EH (cell line): ENCODE results near the gene MED31.
A peak's percentile ranks its signal among the peaks of the same experiment; 100 is the strongest.
"Not testable (repeated sequence)": the region's sequence is repeated elsewhere in the genome, so short reads cannot be mapped to it uniquely, and the experiment has no call there.

Experiments
- DNase-seq: peaks from one replicate; pipeline ENCODE4 v3.0.0-alpha.2; 2015; ENCODE audit warnings: low read depth

MED31 gene

GRCh38 chr17:6655732-6656361, 4.4 kb upstream of the MED31 start:
- not testable (repeated sequence) for DNase-seq

- DNase-seq: no peak
Measured at GRCh38 chr17:6654841-6655731, 3.7 kb upstream of the MED31 start.

DNA sequence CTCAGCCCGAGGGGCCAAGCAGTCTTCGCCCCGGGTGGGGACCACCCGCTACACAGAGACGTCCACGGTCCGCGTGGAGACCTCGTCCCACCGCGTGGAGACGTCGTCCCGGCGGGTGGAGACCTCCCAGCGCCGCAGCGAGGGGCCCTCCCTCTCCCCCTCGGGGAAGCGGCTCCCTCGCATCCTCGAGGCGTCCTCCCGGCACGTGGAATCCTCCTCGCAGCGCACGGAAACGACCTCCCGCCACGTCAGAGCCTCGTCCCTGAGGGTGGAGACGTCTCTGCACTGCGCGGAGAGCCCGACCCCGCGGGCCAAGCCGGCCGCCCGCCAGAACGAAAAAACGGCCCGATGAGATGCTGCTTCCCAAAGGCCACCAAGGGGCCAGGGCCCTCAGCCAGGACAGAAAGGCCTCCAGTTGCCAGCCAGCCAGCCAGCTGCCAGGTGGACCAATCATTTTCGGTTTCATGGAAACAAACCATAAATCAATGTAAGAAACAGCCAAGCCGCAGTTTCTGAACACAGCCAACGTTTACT, 581 bp upstream of the MED31 start:
- DNase-seq: no peak

DNA sequence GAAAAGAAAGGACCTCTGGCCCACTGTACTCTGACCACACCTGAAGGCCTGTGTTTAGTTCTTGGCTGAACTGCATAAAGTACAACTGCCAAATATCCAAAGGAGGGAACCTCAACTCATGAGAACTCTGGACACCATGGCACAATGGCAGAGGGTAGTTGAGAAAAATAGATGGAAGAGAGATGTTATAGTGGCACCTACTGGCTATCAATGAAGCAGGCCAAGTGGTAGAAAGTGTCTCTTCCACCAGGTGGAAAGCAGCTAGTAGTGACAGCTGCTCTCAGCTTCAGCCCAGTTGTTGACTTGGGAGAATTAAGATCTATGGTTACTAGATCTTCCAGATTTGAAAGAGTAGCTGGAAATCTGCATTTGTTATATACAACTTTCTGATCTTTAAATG, 3.2 kb downstream of the MED31 start:
- DNase-seq: no peak

DNA sequence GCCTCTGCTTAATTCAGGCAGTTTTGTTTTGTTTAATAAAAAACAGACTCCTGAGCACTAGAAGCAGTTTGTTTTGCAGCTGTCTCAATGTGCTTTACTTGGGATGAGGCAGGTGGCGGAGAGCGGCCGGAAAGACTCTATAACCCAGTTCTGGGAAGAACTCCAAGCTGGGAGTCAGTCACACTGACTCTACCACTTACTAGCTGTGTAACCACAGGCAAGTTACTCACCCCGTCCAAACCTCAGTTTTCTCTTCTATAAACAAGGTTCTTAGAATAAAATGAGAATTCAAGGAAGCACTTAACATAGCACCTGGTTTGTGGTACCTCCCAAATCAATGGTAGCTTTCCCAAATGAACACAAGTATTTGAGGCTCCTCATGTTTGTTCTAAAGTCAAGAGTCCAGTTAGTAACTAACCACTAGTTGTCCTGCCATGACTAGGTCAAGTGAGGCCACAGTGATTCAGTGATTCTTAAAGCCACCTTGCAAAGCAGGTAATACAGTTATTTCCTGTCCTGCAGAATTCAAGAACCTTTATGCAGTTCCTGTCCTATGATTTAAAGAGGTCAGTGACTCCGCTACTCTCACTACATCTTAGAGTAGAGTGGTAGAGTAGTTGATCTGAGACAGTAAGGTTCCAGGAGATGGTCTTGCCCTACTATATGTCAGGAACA, 7.8 kb downstream of the MED31 start:
- peak; percentile 86 for DNase-seq

DNA sequence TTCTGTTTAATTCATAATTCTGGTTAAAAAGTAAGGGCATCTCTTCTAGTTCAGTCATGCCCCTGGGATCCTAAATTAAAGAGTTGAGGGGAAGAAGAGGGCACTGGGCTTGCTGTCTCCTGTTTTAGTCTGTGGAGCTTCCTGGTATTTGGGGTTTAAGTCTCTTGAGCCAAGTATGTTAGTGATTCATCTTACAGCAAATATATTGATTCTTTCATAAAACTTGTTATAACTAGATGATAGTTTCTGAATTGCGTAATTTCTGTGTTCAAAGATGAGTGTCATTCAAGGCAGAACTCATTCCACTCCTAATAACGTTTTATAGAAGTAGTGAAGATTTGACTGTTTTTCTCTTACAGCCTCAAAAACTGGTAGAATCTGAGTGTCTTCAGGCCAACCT, 8.8 kb downstream of the MED31 start:
- no peak for DNase-seq

DNA sequence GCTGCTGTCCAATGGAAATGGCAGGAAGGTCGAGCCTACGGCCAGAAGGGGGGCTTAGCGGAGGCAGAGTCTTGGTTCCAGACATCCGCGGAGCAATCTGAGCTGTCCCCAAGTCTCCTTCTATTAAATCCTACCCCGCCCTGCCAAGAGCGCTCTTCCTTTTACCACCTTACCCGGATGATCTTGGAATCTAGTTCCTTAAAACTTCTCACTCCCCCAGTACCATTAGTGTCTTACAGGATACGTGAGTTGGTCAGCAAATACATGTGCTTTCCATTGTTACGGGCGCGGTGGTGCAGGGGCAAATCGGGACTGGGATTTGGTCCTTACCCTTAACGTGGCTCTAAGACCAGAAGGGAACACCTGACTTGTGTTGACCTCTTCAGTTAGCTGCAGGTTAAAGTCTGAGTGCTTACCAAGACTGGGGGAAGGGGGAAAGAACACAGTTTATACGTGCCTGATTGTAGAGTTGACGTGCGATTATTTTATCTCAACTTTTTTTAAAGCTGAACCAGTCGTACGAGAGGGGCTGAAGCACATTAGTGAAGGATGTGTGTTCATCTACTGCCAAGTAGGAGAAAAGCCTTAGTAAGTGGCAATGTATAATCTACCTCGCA, 10.1 kb downstream of the MED31 start:
- DNase-seq: no peak

- DNase-seq: peak; percentile 92
Measured at GRCh38 chr17:6640536-6641246, 10.7 kb downstream of the MED31 start, which contains the start of the genes KIAA0753 and TXNDC17. KIAA0753 (minus strand) TSS chr17:6640711; CDS start chr17:6635103, 5,608 bp downstream. TXNDC17 (plus strand) TSS chr17:6641060; CDS start chr17:6641083, 23 bp downstream.

DNA sequence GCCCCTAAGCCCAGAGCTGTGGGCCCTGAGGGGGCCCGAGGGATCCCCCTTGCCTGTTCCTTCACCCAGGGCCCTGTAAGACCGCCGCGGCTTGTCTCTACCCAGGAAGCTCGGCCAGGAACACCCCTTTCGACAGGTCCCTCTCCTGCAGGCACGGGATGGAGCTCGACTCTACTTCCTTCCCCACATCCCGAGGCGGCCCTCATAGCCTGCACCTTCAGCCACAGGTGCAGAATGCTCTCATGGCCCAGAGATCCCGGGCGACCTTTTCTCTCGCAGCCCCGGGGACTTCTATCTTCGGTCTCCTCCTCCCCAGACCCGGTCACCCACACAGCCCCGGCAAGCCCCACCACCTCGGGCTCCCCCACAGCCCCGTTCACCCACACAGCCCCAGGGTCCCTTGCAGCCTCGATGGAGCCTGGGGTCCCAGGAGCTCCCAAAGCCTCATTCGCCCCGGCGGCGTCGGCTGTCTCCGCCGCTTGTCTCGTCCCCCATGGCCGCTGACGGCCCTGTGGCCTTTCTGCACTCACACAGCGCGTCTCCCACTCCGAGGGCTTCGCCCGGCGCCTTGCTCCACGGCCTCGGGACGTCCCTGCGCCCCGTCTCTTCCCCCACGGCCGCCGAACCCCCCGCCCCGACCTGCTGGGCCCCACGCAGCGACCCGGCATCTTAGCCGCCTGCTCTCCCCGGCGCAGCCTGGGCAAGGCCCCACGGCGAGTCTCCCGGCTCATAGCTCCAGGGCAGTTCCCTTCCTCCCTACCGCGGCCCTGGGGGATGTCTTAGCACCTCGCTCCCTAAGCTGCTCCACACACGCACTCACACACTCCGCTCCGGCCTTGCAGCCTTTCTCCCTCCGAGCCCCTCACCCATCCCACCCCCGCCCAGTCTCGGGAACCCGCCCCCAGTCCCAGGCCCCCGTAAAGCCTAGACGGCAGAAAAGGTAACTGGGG, 11.5 kb downstream of the MED31 start:
- peak; percentile 55 for DNase-seq

DNA sequence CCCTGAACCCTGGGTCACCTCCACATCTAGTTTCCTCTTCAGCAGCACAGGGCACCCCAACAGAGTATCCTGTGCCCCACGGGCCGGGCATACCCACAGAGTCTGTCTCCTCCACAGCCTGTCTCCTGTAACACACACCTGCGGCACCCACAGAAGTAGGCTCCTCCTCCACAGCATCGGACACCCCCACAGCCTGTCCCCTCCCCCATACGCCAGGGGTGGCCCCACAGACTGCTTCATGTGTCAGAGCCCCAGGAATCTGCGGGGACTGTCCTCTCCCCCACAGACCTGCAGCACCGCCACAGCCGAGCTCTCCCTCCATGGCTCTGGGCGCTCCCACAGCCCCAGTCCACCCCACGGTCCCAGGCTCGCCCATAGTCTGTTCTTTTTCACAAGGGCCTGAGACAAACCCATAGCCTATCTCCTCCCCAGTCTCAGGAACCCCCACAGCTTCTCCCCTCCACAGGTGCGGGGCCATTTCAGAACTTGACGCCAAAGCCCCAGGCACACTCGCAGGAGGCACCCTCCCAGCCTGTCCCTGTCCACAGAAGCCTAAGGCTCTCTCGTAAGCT, 12.3 kb downstream of the MED31 start:
- DNase-seq: no peak

- no peak for DNase-seq
Measured at GRCh38 chr17:6638046-6638908, 13.1 kb downstream of the MED31 start.

GRCh38 chr17:6637458-6637840, 14.0 kb downstream of the MED31 start:
- DNase-seq: no peak

DNA sequence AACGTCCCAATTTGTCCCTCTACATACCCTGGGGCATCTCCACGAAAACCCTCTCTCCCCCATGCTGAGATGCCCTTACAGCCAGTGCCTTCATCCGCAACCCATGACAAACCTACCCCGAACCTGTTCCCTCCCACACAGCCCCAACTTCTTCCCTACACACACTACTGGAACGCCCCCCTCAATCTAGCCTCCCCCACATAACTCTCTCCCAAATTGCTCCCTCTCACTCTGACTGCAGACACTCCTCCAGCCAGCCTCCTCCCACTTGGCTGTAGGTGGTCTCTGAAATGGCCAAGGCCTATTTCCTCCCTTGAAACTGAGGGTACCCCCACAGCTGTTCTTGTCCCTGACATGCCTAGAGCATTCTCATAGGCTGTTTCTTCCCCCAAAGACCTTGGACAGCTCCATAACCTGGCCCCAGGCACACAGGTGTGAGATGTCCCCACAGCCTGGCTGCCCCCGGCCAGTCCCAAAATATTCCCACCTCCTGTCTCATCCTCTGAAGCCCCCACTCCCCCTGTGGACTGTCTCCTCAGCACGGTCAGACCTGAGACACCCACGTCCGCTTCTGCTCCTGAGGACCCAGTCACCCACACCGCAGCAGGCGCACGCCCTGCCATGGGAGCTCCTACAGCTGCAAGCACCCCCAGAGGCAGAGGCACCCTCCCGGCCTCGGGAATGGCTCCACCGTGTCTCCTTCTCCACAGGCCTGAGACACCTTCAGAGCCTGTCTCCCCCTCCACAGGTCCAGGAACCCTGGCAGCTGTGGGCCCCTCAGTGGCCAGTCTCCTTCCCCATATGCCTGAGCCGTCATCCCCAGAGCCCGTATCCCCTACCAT, 14.6 kb downstream of the MED31 start:
- DNase-seq: no peak

GRCh38 chr17:6636105-6636504, 15.3 kb downstream of the MED31 start:
- DNase-seq: no peak

DNA sequence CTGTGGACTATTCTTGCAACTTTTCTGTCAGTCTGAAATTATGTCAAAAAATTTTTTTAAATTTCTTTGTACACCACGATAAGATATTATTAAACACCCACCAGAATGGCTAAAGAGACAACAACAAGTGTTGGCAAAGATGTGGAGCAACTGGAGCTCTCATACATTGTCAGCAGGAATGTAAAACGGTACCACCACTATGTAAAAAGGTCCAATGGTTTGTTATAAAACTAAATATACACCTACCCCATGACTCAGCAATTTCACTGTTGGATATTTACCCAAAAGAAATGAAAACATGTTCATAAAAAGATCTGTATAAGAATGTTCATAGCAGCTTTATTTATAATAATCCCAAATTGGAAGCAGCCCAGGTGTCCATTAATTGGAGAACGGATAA, 18.1 kb downstream of the MED31 start:
- no peak for DNase-seq

- no peak for DNase-seq
Measured at GRCh38 chr17:6632530-6632929, 18.9 kb downstream of the MED31 start.

GRCh38 chr17:6630390-6630789, 21.0 kb downstream of the MED31 start:
- no peak for DNase-seq

DNA sequence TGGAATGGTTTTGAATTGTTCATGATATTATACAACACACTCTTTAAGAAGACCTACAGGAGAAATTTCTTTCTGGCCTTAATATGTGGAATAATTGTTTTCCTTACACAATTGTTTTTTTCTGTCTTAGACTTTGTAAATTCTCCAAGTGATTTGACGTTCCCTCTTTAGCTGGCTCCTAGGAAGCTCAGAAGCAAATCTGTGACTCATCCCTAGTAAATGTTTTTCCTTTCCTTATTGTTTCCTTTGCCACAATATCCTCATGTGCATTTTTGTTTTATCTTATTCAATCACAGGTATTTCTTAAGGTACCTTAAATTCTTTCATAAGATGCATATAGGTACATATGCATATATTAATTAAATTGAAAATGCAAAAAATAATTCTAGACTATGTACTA, 24.4 kb downstream of the MED31 start:
- peak; percentile 44 for DNase-seq
